ENCODE results near the gene PRKCZ.

Gene PRKCZ

GRCh38 chr1:2150801-2151200, 100.6 kb downstream of the PRKCZ start:
- no peak for DNase-seq

GRCh38 chr1:2151252-2151651, 101.0 kb downstream of the PRKCZ start:
- no peak for DNase-seq

GRCh38 chr1:2151911-2152310, 101.7 kb downstream of the PRKCZ start:
- no peak for DNase-seq

DNA sequence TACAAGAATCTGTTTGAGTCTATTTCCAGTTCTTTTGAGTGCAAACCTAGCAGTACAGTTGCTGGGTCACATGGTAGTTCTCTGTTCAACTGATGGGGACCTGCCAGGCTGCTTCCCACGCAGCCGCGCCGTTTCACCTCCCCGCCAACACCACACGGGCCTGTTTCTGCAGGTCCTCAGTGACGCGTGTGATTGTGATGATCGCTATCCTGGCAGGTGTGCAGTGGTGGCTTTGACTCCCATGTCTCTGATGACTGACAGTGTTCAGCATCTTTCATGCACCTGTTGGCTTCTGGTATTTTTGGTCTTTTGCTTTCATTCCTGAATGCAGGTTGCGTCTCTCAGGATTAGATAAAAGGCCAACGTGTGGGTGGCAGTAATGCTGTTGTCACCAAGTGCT, 102.7 kb downstream of the PRKCZ start:
- DNase-seq = peak in 34 of 56 donors; percentile 19 to 83 (median 48)

- DNase-seq = no peak
Measured at GRCh38 chr1:2154022-2154421, 103.8 kb downstream of the PRKCZ start.

GRCh38 chr1:2155147-2155598, 105.0 kb downstream of the PRKCZ start:
- DNase-seq = no peak

GRCh38 chr1:2155788-2156187, 105.6 kb downstream of the PRKCZ start:
- peak in 6 of 56 donors; percentile 29 to 47 (median 36) for DNase-seq

DNA sequence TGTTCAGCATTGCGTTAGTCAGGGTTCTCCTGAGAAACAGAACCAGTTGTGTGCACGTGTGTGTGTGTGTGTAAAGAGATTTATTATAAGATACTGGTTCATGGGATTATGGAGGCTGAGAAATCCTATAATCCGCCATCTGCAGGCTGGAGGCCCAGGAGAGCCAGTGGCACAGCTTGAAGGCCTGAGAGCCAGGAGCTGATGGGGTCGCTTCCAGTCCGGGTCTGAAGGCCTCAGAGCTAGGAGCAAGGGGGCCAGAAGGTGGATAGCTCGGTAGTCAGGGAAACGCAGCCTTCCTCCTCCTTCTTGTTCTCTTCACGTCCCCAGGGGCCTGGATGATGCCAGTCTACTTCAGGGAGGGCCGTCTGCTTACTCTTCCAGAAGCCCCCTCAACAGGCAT, 106.7 kb downstream of the PRKCZ start:
- no peak for DNase-seq

GRCh38 chr1:2157856-2158255, 107.6 kb downstream of the PRKCZ start:
- no peak for DNase-seq

GRCh38 chr1:2158272-2158671, 108.1 kb downstream of the PRKCZ start:
- DNase-seq = peak in 2 of 56 donors; percentile 8 to 24

DNA sequence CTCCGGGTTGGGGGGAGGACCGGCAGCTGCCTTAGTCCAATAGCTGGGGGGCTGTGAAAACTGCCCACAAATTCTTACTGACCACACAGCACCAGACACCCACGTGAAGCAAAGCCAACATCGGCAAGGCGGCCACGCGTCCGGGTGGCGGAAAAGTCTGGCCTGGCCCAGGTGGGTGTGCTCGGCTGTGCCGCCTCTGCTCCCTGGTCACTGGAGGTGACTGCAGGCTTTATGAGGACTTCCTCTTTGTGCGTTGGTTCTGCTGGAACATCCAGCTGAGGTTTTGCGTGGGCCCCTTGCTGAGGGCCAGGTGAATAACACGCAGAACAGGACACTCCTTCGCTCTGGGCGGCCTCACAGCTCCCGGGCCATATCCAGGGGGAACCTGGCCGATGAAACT, 108.9 kb downstream of the PRKCZ start:
- no peak for DNase-seq

- peak in 36 of 56 donors; percentile 11 to 89 (median 58) for DNase-seq
Measured at GRCh38 chr1:2160451-2161300, 110.5 kb downstream of the PRKCZ start.

- peak in 1 of 56 donors; percentile 11 for DNase-seq
Measured at GRCh38 chr1:2163205-2163604, 113.0 kb downstream of the PRKCZ start.

GRCh38 chr1:2165646-2166045, 115.4 kb downstream of the PRKCZ start:
- no peak for DNase-seq

- DNase-seq = no peak
Measured at GRCh38 chr1:2166254-2166653, 116.0 kb downstream of the PRKCZ start.

DNA sequence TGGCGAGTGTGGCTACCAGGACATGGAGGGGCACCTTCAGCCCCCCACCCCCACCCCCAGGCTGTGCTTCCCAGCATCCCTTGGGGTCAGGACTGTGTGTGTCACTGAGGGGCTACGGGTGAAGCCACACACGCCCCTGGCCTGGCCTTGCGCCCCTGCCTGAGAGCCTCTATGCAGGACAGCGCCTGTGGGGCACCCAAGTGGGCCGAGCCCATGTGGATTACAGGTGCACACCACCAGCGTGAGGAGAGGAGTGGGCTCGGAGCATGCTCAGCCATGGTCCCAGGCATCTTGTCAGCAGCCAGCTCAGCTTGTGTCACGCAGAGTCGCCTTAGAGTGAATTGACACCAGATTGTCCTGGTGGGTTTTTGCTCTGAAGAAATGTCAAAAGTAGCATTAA, 116.5 kb downstream of the PRKCZ start:
- no peak for DNase-seq

DNA sequence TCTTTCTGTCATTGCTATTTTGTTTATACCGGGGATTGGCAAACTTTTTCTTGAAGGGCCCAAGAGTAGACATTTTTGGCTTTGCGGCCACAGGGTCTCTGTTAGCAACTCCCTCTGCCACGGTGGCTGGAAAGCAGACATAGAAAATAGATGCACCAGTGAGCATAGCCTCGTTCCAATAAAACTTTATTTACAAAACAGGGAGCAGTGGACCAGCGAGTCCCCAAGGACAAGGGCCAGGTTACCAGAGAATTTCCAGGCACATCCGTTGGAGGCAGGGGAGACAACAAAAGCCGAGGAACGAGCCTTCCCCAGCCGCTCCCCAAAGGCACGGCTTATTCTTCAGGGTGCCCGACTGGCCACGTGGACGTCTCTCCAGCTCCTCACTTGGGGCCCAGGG, 117.9 kb downstream of the PRKCZ start:
- DNase-seq = no peak

- DNase-seq = no peak
Measured at GRCh38 chr1:2168535-2168934, 118.3 kb downstream of the PRKCZ start.

GRCh38 chr1:2169200-2169836, 119.1 kb downstream of the PRKCZ start:
- DNase-seq = no peak

- DNase-seq = no peak
Measured at GRCh38 chr1:2170211-2170610, 120.0 kb downstream of the PRKCZ start.

DNA sequence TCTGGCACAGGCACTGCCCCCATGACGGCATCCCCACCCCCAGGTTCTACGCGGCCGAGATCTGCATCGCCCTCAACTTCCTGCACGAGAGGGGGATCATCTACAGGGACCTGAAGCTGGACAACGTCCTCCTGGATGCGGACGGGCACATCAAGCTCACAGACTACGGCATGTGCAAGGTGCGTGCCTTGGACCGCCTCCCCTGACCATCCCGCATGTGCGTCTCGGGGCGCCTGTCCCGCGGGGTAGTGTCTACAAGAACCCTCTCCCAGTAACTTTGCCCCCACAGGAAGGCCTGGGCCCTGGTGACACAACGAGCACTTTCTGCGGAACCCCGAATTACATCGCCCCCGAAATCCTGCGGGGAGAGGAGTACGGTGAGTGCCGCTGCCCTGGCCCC, 121.8 kb downstream of the PRKCZ start:
- no peak for DNase-seq

DNA sequence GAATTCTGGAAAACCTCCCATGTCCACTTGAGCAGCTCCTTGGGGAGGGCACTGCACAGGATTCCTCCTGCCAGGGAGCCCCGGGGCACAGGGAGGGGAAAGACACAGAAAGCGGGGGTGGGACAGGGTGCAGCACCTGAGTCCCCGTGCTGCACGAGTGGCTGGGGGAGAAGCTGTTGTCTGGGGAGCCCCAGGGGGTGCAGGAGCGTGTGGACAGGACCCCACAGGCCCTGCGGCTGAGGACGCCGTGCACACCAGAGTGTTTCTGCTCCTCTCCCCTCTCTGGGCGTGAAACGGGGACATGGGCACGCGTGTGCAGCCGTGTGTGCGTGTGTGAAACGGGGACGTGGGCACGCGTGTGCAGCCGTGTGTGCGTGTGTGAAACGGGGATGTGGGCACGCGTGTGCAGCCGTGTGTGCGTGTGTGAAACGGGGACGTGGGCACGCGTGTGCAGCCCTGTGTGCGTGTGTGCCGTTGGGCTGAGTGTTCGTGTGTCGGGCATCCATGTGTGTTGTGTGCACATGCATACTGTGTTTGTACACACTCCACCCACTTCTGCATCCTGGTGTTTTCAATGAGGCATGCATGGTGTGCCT, 122.4 kb downstream of the PRKCZ start:
- DNase-seq = no peak
